Osteoblast (primary cell): ENCODE measurements around the gene KAT7. TPM values are rescaled to one million over a fixed set of nuclear protein-coding genes. Genes with fewer than 3 reads are reported as not detected.

Source experiments
- DNase-seq: peaks from one replicate; pipeline ENCODE4 v3.0.0; 2011; ENCODE audit warnings: low spot score, mixed read lengths; ENCODE audit not compliant: insufficient read length; ENCODE audit errors: missing footprints
- H2AFZ ChIP-seq: 2 replicates; pipeline ENCODE4 v1.6.0; 2011; ENCODE audit warnings: mild to moderate bottlenecking, low read length
- H3K27ac ChIP-seq: 2 replicates; pipeline ENCODE4 v1.5.1; 2011; ENCODE audit warnings: mild to moderate bottlenecking, low read depth, low read length, moderate library complexity
- H3K27me3 ChIP-seq: 2 replicates; pipeline ENCODE4 v1.6.0; 2012; ENCODE audit warnings: mild to moderate bottlenecking, control low read depth, inconsistent platforms, low read length, moderate library complexity; ENCODE audit not compliant: insufficient read depth
- H3K36me3 ChIP-seq: 2 replicates; pipeline ENCODE4 v1.5.1; 2011; ENCODE audit warnings: mild to moderate bottlenecking, low read length, control low read depth, moderate library complexity; ENCODE audit not compliant: insufficient read depth
- H3K4me1 ChIP-seq: 2 replicates; pipeline ENCODE4 v1.5.1; 2011; ENCODE audit warnings: mild to moderate bottlenecking, low read length, control low read depth, moderate library complexity; ENCODE audit not compliant: insufficient read depth
- H3K4me2 ChIP-seq: 2 replicates; pipeline ENCODE4 v1.6.0; 2011; ENCODE audit warnings: mild to moderate bottlenecking, low read length; ENCODE audit not compliant: insufficient read depth
- H3K4me3 ChIP-seq: fragments of 200-600 bp; sonication (generic); 3 replicates; pipeline ENCODE4 v1.5.1; 2012; ENCODE audit warnings: mild to moderate bottlenecking, low read length, inconsistent platforms; ENCODE audit not compliant: insufficient read depth
- H3K79me2 ChIP-seq: 2 replicates; pipeline ENCODE4 v1.6.0; 2012; ENCODE audit warnings: mild to moderate bottlenecking, low read length, control low read depth, inconsistent platforms; ENCODE audit not compliant: insufficient read depth
- H3K9me3 ChIP-seq: 2 replicates; pipeline ENCODE4 v1.5.1; 2011; ENCODE audit warnings: low read depth, low read length, control low read depth
- H4K20me1 ChIP-seq: 2 replicates; pipeline ENCODE4 v1.6.0; 2012; ENCODE audit warnings: mild to moderate bottlenecking, low read length, control low read depth; ENCODE audit not compliant: insufficient read depth
- CTCF ChIP-seq: IDR thresholded peaks from 2 replicates; pipeline ENCODE4 v1.5.1; 2011; ENCODE audit warnings: mild to moderate bottlenecking, low read depth, low read length, moderate library complexity; ENCODE audit errors: extremely low read depth
- total RNA-seq: library from RNA; depleted of rRNA; stranded (reverse); fragments of >200 nt; gene quantifications from 2 replicates; pipeline ENCODE4 v1.2.3, GENCODE V29; 2012

The KAT7 gene
- total RNA-seq, 1 donor, result 51.4 TPM

DNA sequence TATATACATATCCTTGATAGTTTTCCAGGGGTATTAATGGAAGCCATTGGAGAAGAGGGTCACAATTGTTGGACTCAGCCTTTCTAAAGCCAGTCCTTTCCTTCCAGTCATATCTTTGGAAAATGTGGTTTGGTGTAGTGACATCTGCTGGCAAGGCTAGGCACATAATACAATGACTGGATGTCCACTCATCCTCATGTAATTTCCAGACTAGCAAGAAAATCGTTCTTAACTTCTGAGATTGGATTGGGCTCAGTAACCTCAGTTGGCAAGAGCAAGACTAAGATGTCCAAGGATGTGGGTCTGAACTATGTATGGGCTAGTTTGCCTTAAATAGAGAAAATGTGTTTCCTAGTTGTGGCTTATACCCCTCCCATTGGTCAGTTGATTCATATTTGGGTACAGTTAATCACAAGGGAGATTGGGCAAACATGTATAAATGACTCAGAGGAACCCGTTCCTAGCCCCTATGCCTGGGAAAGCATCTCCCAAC is 8.7 kb upstream of the KAT7 start:
- H3K4me2 ChIP-seq, result peak overlapping the region; percentile 49
- no peaks in the 10 kb centered on the region for H3K79me2 ChIP-seq
- no peaks in the 10 kb centered on the region for H4K20me1 ChIP-seq
- H3K9me3 ChIP-seq, result no peaks in the 10 kb centered on the region
- no peaks in the 10 kb centered on the region for H3K36me3 ChIP-seq
- TF ChIP-seq CTCF, result peak; percentile 76
- DNase-seq, result peak; percentile 83
- H3K4me1 ChIP-seq, result peaks cover 22% of the 10 kb centered on the region
- no peaks in the 10 kb centered on the region for H3K27me3 ChIP-seq
- peak overlapping the region; percentile 71 for H3K27ac ChIP-seq
- no peak overlapping the region for H3K4me3 ChIP-seq
- H2AFZ ChIP-seq, result peak overlapping the region; percentile 50

- H3K27me3 ChIP-seq, result no peaks in the 10 kb centered on the region
- no peak for DNase-seq
- no peak overlapping the region for H3K27ac ChIP-seq
- H3K4me1 ChIP-seq, result peaks cover 31% of the 10 kb centered on the region
- no peaks in the 10 kb centered on the region for H3K79me2 ChIP-seq
- H3K9me3 ChIP-seq, result no peaks in the 10 kb centered on the region
- H3K4me2 ChIP-seq, result no peak overlapping the region
- TF ChIP-seq CTCF, result no peak
- H4K20me1 ChIP-seq, result no peaks in the 10 kb centered on the region
- no peaks in the 10 kb centered on the region for H3K36me3 ChIP-seq
- no peak overlapping the region for H3K4me3 ChIP-seq
- peak overlapping the region; percentile 66 for H2AFZ ChIP-seq
Measured at GRCh38 chr17:49783071-49783715, 5.3 kb upstream of the KAT7 start.

- no peak overlapping the region for H3K4me2 ChIP-seq
- no peaks in the 10 kb centered on the region for H4K20me1 ChIP-seq
- H2AFZ ChIP-seq, result peak overlapping the region; percentile 18
- H3K4me1 ChIP-seq, result peaks cover 31% of the 10 kb centered on the region
- no peaks in the 10 kb centered on the region for H3K27me3 ChIP-seq
- no peak for TF ChIP-seq CTCF
- no peaks in the 10 kb centered on the region for H3K79me2 ChIP-seq
- H3K4me3 ChIP-seq, result no peak overlapping the region
- no peak overlapping the region for H3K27ac ChIP-seq
- no peaks in the 10 kb centered on the region for H3K9me3 ChIP-seq
- DNase-seq, result no peak
- no peaks in the 10 kb centered on the region for H3K36me3 ChIP-seq
Measured at GRCh38 chr17:49783791-49784190, 4.7 kb upstream of the KAT7 start.

DNA sequence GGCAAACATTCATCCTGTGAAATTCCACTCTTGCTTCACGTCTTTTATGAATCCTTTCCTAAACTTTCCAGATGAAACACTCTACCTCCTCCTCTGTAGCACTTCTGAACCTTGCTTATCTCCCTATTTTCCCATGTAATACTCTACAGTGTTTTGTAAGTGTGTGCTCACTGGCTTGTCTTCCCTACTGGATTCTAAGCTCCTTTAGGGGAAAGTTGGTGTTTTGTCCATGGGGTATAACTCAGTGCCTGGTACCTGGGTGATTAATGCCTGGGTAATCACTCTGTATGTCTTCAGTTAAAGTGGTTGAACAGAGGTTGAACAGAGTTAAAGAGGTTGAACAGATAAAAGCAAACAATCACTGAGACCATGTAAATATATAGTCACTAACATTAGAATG is 3.8 kb upstream of the KAT7 start:
- Histone ChIP-seq H3K4me2 (no peak overlapping the region), H3K27ac (no peak overlapping the region), H3K4me1 (peaks cover 28% of the 10 kb centered on the region), H3K79me2 (peaks cover 6% of the 10 kb centered on the region), H3K27me3 (no peaks in the 10 kb centered on the region), H3K9me3 (no peaks in the 10 kb centered on the region), H4K20me1 (peaks cover 5% of the 10 kb centered on the region), H3K4me3 (no peak overlapping the region), H3K36me3 (no peaks in the 10 kb centered on the region), H2AFZ (no peak overlapping the region)
- no peak for TF ChIP-seq CTCF
- DNase-seq, result no peak
